ENCODE measurements around the gene TMEM164.

The TMEM164 gene

DNA sequence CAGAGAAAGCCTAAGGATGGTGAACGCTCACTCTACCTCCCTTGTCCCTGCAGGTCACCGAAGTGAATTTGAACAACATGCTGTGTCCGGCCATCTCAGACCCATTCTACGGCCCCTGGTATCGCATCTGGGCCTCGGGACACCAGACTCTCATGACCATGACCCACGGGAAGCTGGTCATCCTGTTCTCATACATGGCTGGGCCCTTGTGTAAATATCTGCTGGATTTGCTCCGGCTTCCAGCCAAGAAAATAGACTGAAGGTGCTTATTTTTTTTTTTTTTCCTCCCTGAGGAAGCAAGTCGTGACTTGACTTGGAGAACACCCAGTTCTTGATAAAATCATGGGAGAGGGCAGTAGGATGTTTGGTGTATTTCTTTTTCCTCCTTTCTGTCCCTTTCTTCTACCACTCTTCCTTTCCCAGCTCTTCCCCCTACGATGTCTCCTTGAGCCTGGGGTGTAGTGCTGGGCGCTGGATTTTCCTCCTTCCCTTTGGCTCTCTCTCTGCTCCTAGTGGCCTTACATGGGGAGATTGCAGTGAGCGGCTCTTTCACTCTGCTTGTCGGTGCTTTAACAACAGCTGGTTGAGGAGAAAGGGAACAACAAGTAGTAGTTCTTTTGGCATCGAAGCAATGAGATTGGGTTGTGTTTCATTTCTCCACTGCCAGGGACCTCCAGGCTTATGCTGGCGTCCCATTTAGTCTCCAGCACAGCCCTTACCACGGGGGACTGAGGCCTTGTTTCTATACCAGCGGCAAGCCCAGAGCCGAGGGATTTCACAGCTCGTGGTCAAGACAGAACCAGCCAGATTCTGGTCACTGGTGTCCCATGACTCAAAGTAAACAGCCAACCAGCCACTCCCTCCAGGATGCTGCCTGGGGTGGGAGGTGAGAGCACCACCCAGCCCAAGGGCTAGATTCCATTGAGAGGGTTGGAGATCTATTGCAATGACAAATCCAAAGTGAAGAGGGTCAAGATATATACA is 170.6 kb downstream of the TMEM164 start:
- no peak for DNase-seq

DNA sequence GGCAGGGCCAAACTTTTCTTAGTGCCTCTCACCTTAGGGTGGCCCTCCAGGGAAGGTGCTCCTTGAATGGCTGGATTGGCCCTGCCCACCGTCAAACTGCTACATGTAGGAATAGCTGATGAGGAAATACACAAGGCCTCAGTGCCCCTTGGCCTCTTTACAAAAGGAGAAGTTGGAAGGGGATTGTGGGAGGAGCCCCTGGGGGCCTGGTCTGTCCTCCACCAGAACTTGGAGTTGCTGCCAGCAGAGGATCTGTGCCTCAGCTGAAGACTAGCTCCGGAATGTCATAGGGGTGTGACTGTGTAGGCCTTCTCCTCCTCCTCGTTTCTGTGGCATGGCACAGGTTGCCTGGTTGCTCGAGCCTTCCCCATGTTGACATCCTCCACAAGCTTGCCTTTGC is 172.2 kb downstream of the TMEM164 start:
- DNase-seq = no peak

DNA sequence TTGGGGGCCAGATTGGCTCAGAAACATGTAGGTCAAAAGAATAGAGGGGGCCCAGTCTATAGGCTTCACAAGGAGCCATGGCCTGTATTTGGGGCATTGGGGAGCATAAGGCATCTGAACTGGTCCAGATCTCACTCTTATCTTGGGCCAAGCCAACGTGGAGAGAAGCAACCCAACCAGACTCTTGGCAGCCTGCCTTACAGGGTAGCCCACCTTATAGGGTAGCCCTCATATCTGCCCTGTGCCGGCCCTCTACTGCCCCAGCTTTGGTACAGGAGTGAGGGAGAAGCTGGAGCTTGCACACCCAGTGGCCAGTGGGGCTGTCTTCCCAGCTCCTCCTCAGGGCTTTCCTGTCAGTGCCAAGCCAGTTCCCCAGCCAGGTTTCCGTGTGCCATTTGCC is 172.8 kb downstream of the TMEM164 start:
- DNase-seq = no peak

DNA sequence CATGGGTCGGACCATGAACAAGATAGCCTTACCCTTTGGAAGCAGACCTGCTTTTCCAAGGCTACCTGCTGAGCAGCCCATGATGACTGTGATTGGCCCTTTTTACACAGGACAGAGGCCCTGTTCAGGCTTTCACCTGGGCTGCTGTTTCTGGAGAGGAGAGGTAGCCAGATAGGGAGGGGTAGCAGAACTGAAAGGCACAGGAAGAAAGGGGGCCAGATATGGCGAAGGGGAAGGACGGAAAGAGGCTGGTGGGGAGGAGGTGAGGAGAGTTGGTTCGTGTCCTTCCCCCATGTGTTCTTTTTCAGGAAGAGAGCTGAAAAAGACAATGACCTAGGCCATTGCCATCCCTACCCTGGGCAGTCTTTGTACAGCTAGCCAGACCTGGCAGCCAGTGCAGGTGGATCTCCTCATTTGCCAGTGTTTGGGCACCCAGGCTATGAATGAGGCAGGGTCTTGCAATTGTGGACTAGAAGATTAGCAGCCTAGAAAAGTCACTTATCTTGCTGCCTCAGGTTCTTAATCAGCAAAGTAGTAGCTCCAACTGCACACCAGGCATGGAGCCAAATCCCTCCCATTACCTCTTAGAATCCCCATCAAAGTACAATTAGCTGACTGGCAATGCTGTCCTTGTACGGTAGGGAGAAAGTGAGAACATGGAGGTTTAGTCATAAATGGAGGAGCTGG is 175.4 kb downstream of the TMEM164 start:
- no peak for DNase-seq

DNA sequence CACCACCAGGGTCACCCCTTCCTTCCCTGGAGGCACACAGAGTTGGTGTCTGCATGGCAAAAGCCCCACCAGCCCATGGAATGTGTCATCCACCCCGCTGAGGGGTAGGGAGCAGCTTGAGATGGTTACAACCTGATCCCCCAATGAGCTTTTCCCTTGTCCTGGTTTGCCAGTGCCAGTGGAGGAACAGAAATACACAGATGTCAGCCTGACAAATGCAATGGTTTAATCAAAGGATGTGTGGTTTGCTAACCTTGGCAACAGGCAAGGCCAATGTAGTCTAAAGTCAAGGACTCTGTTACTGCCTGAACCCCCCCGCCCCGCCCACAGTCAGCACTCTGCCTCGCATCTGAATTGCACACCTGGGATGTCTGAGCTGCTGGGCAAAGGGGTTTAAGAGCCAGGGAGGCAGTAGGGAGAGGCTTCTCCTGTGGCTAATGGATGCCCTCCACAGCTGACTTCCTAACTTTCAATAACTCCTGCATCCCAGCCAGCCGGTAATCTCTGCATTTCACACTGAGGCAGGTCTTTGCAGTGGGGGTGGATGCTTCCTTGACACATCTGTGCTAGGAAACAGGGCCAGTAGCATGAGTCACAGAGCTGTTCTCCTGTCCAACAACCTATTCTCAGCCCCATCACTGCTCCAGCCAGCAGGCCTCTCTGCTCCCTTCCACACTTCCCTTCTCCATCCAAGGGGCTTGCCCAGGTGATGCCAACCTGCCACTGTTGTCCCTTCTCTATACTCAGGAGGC is 177.4 kb downstream of the TMEM164 start:
- no peak for DNase-seq

DNA sequence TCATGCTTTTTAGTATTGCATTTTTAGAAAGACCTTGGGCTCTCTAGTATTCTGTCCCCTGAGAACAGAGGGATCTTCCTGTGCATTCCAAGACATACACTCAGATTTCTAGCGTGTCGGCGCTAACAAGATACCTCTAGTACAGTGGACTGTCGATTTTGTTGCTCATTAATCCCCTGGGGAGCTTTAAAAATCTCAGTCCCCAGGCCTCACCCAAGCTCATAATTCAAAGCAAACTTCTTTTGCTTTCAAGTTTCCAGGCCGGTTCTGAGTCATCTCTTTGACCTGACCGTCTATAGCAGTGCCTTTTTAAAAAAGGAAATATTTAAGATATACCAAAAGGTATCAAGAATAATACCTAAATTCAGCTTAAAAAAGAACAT is 178.0 kb downstream of the TMEM164 start:
- no peak for DNase-seq

DNA sequence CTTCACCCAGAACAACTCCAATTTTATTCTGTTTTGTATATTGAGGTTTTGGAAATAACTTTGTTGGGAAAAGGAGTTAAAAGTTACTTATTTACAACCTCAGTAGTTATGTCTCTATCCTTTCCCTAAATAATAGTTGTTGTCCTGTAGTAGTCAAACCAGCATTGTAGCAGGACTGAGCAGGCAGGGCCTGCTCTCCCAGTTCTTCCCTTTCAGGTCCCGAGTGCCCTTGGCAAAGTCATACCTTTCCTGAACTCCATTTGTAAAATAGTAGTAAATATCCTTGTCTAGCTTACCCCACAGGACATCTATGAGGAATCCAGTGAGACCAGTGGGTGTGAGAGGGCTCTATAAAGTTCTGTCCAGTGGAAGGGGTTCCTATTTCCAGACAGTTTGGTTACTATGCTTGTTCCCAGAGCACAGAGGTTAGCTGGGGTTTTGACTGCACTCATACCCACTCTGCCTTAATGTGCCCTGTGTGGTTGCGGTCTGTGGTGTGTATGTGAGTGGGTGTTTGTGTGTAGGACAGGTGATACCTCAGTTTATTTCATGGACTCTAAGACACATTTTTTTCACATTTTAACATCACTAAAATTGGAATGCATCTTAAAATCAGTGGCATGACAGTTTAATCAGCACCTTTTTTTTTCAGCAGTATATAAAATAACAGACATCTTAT is 178.7 kb downstream of the TMEM164 start:
- DNase-seq = no peak

DNA sequence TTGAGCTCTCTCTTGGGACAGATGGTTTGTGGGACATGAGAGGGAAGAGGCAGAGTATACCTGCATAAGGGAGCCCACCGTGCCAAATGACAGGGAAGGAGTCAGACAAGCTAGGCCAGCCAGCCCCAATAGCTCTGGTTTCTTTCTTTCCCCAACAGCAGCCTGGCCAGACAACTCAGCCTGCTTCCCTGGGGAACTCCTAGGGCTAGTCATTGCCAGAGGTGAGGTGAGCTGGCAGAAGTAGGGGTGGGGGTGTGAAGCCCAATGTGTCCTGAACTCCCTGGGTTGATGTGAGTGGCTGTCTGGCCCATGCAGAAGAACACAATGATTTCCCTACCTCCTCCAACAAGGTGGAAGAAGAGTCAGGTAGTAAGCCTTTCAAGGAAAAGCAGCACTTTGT is 179.4 kb downstream of the TMEM164 start:
- no peak for DNase-seq

DNA sequence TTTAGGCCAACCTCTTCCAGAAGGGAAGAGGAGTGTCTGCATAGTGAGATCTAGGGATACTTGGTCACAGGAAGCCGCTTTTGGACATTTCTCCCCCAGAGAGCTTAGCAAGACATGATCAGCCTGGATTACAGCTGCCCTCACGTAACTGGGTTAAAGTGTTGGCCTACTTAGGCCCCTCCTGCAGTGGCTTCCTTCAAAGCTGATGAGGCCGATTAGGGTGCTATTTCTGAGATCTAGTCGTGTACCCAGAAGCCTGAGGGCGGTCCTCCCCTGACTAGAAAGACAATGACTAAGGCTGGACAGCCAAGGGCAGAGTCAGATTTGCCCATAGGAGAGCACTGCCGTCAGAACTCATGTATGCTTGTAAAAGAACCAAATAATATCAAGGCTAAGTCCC is 180.0 kb downstream of the TMEM164 start:
- DNase-seq = no peak

DNA sequence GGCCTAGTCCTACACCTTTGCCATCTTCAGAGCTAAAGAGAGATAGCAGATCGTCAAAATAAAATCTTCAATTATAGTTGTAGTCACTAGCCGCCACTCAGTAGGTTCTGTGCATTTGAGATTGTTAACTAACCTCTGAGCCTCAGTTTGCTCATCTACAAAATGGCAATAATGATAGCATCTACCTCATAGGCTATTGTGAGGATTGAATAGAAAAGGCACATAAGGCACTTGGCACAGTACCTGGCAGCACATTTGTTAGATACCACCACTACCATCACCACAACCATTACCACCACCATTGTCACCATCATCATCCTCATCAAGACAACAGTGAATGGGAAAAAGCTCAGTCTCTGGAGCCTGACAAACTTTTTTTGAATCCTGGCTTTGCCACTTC is 180.4 kb downstream of the TMEM164 start:
- DNase-seq = no peak

DNA sequence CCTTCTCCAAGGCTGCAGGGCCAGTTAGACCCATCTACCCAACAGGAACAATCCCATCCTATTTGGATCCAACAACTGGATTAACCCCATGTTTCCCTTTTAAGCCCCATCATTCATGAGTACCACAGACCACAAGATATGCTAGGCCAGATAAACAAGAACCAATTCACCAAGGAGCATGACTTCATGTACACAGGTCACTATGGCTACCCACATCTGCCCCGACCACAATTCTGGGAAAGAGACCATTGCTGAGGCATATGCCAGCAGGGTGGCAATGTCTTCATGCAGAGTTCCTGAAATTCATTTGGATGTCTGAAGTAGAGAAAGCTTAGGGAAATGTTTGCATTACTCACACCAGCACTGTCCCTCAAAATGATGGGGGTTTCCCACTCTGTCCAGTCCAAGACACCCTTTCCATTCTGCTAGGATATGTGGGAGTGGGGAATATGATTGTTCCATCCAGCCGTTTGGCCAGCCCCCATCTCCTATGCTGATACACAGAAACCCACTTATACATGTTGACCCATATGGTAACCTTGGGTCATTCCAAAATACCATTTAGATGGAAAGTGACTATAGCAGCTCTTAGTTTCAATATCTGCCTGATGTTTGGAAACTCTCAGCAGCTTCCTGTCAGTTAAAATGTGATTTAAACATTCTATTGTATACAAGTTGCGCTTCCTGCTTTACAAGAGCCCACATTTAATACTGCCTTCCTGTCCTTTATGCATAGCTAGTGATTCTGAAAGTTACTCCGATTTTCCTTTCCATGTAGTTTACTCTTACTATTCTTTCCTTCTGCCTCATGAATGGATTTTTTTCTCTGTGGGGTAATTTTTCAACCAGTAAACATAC is 186.0 kb downstream of the TMEM164 start:
- DNase-seq = no peak

DNA sequence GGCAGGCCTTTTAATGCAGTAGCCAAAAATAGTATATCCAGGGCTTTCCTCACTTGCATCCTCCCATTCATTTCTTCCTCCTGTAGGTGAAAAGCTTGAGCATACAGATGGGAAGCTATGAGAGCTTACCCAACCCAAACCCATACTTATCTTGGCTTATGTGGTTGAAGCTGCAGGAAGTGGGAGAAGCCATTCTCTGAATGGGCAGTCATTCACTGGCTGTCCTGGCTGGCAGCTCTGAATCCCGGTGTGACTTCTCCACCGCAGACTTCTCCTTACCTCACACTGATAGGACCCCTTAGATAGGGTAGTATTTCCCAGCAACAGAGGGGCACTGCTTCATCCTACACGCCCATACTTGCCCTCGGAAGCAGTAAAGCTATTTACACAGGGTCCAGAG is 189.6 kb downstream of the TMEM164 start:
- no peak for DNase-seq

DNA sequence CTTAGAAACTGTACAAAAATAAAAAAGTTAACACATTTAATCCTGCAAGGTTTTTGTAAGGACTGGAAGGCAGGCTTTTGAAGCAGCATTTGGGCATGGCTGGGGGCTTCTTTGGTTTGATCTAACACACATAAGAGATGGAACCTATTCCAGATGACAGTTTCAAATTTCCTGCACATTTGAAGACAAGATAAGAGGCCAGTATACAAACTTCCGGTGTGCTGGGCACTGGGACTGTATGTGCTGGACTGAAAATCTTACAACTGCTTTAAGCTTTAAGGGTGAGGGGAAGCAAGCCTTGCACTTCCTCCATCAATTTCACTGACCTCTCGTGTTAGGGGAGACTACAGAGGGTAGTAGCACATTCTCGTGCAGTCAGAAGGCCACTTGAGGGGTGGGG is 192.1 kb downstream of the TMEM164 start:
- DNase-seq = no peak

DNA sequence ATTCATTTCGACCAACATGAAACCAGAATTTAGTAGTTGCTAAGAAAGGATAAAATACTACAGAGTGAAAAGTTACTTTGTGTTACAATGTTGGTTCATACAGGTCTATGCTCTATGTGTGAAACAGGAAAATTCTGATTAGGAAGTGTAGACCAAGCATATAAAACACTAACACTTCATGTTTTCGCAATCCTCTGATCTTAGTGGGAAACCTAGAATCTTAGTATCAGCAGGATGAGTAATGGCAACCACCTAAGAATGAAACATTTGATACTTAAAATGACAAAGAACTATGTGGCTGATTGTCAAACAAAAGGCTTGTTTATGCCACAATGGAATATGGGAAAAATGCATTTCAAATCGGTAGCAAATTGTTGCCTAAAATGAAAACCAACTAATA is 198.9 kb downstream of the TMEM164 start:
- DNase-seq = no peak

DNA sequence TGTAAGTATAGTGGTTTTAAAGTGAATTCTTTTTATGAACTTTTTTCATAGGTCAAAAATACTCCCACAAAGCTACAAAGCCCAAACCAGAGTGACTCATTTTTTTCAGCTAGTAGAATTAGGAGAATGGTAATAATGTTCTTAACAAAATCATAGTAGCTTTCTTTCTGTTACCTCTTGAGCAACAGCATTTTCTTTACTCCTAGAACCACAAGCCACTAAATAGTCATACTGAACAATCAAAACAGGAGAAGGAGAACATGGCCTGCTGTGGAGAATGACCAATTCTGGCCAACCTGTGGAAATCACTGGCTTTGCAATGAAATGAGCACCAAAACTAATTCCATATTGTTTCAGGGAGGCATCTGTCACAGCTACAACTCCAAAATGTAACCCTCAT is 202.1 kb downstream of the TMEM164 start:
- no peak for DNase-seq

DNA sequence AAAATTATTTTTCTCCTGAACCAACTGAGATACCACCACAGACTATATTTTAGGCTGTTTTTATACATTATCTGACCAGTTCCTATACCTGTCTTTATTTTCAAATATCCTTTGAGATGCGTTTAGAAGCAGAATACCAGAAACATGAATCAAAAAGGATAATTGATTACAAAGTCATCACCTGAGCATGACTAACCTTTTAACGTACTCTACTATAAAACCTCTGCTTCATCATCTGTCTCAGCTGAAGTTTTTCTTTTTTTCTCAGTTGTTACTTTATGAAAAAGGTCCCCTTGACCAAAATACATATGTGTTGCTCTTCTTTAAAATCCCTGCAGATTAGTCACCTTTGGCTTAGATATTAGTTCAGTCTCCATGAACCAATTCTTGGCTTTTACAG is 205.2 kb downstream of the TMEM164 start:
- no peak for DNase-seq

DNA sequence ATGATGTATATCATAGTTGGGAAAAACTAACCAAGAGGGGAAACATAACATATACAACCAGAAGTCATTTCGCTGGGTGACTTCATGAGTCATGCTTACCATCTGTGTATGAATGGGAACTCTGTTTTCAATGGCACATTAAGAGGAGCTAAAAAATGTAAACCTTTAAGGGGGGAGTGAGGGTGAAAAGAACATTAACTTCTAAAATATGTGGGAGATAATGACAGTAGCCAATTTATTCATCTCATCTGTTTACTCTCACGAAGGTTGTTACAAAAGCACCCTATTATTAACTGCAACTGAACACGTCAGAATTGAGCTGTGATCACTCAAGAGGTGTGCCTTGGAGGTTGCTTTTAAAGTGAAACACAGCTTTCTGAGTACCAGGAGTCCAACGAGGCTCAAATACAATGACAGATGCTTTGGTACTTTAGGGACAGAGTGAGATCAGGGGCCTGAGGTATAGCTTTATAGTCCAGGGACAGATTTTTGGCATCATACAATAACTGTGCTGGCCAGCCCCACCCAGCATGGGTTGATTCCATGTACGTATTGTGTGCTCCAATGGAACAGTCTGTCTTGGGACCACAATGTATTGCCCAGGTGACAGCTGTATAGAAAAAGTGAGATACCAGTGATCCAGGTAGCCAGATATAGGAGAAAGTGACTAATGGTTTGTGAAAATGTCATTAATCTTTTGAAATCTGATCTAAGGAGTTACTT is 207.7 kb downstream of the TMEM164 start:
- no peak for DNase-seq

DNA sequence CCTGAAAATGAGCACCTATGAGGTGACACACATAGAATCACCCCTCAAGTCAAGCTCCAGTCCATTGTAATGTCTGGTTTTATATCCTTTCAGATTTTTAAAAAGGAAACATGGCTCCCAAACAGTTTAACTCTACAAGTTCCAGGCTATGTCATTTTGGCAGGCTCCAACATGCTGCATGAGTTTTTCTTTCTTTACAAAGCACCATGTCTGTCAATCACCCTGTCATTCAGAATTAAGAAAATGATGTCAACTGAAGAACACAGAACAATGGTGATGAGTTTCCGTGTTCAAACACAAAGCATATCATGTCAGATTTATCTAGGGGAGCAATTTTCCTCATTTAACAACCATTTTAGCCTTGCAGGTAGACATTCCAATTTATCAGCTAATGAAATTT is 208.4 kb downstream of the TMEM164 start:
- no peak for DNase-seq

DNA sequence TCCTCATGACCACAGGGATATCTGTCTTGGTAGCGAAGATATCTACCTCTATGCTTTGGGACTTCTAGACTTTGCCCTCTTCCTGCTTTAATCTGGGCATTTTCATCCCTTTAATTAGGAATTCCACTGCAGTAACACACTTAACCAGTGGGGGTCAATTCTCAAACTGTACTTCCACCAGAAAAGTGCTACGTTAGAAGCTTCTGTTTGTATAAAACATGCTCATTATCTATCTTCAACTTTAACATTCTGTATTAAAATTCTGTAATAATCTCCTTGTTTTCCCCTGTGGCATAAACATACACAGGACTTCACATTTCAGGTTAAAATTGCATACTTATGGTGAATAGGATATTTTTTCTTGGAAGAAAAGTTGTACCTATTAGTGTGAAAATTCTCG is 209.4 kb downstream of the TMEM164 start:
- DNase-seq = no peak

DNA sequence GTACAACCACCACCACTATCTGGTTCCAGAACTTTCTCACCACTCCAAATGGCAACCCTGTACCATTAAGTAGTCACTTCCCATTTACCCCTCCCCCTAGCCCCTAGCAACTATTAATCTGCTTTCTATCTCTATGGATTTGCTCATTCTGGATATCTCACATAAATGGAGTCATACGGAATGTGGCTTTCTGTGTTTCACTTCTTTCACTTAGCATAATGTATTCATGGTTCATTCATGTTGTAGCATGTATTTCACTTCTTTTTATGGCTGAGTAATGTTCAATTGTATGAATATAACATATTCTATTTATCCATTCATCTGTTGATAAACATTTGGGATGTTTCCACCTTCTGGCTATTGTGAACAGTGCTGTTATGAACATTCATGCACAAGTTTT is 210.3 kb downstream of the TMEM164 start:
- DNase-seq = no peak

DNA sequence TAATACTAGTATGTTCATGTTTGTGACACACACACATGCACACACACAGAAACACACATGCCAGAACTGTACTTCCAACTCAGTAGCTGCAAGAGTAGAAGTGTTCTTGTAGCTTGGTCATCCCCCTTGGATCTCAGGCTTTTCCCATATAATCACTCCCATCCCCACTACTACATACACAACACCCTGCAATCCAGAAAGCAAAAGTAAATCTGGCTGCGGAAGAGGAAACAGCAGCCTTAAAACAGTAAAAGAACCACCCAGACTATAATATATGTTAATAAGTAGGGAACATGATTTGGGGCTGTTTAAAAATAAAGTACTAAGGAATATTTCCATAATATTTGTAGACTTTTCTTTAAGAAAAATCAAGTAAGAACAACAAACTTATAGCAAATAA is 211.8 kb downstream of the TMEM164 start:
- DNase-seq = no peak

Data from stimulated activated CD4-positive, alpha-beta T cell treated with anti-CD3 and anti-CD28 coated beads, Interleukin-12 subunit alpha, Interleukin-12 subunit beta, amount 100 ng/mL, for 4 hours (primary cell).